Measurements from ENCODE around the gene PI4K2A. TPM values are rescaled to one million over a fixed set of nuclear protein-coding genes. Genes with fewer than 3 reads are reported as not detected.

Gene PI4K2A
- total RNA-seq: 1 to 10 TPM; 8.5 to 8.9 TPM

- intact Hi-C loops (cut with DNase I, micrococcal nuclease): loop anchor here (1.0 to 10.0 kb wide), 11 partner anchors 47 to 1984 kb away; partner anchors contain the start of genes AVPI1 (in 2 of the 2), MMS19 (in 2 of the 2), UBTD1 (in 2 of the 2) and ARHGAP19 (in 1 of the 2)
- peak; percentile 99 for ATAC-seq
- H3K36me3 Mint-ChIP-seq (ENCODE audit: low read depth): peaks cover 3% of the 10 kb centered on the region
- no peaks in the 10 kb centered on the region for H3K27me3 Mint-ChIP-seq
- ChIA-PET CTCF (interaction anchor here (0.6 to 1.3 kb wide), 7 partner anchors 14 to 152 kb away, joined by 3 to 5 read pairs (median 3); partner anchors contain the start of gene AVPI1), POLR2A (interaction anchor here (0.5 kb wide), 1 partner anchor 224 kb away, joined by 3 read pairs; no protein-coding TSS in a partner anchor)
- peak within 1 kb of the TSS; percentile 93 for H3K27ac Mint-ChIP-seq
- H3K4me1 Mint-ChIP-seq: peaks cover 18% of the 10 kb centered on the region
- H3K9me3 Mint-ChIP-seq (ENCODE audit: low read depth): no peaks in the 10 kb centered on the region
- H3K4me3 Mint-ChIP-seq: peak within 1 kb of the TSS; percentile 97
- DNase-seq: peak; percentile 100
These were observed at the start of gene PI4K2A for GRCh38 chr10:97640174-97640867. Gene PI4K2A (plus strand): TSS chr10:97640671. CDS start chr10:97640743, 72 bp downstream.

DNA sequence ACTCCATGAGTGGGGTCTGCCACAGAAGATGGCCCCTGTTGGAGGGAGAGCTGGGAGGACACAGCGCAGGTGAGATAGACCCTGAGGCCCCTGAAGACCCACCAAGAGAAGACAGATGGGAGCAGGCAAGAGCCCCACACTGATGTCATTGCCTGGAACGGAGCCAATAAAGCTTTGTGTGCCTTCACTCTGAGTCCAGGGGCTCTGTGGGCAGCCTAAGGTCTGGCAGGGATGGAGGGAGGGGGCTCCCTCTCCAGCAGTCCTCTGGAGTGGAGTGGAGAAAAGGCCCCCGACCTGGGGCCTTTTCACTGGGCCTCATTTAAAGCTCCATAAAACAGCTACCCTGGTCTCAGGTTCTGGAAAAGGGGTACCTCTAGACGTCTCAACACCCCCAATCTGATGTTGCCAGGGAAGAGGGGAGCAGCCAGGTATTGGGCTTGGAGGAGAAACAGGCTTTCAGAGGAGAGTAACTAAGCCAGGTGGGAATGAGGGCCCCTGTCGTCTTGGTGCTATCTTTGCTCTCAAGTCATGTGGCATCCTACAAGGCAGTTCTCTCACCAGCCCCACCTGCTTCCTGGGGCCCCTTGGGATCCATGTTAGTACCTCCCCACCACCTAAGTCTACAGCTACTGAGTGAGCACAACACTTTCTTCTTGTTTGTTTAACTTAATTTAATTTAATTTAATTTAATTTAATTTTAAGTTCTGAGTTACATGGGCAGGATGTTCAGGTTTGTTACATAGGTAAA, 49.5 kb upstream of the PI4K2A start:
- no peaks in the 10 kb centered on the region for H3K4me1 Mint-ChIP-seq
- no peak for DNase-seq
- intact Hi-C loops (cut with DNase I, micrococcal nuclease): no loop called here
- H3K9me3 Mint-ChIP-seq (ENCODE audit: low read depth): no peaks in the 10 kb centered on the region
- POLR2A ChIA-PET: no interaction called here
- H3K27ac Mint-ChIP-seq: no peak overlapping the region
- H3K36me3 Mint-ChIP-seq (ENCODE audit: low read depth): no peaks in the 10 kb centered on the region
- no peak for ATAC-seq
- H3K4me3 Mint-ChIP-seq: no peak overlapping the region
- H3K27me3 Mint-ChIP-seq: no peaks in the 10 kb centered on the region
- CTCF ChIA-PET: interaction anchor here (0.7 kb wide), 1 partner anchor 19 kb away, joined by 3 read pairs; no protein-coding TSS in a partner anchor

- ChIA-PET CTCF (interaction anchor here (0.6 to 0.7 kb wide), 4 partner anchors 22 to 125 kb away, joined by 3 read pairs; no protein-coding TSS in a partner anchor), POLR2A (no interaction called here)
- intact Hi-C loops (cut with DNase I, micrococcal nuclease): no loop called here
- Mint-ChIP-seq H3K36me3 (ENCODE audit: low read depth) (no peaks in the 10 kb centered on the region), H3K27ac (no peak overlapping the region), H3K4me1 (no peaks in the 10 kb centered on the region), H3K4me3 (no peak overlapping the region), H3K9me3 (ENCODE audit: low read depth) (no peaks in the 10 kb centered on the region), H3K27me3 (no peaks in the 10 kb centered on the region)
- DNase-seq (no peak), ATAC-seq (no peak)
These were observed 47.0 kb upstream of the PI4K2A start for GRCh38 chr10:97593421-97593820.

DNA sequence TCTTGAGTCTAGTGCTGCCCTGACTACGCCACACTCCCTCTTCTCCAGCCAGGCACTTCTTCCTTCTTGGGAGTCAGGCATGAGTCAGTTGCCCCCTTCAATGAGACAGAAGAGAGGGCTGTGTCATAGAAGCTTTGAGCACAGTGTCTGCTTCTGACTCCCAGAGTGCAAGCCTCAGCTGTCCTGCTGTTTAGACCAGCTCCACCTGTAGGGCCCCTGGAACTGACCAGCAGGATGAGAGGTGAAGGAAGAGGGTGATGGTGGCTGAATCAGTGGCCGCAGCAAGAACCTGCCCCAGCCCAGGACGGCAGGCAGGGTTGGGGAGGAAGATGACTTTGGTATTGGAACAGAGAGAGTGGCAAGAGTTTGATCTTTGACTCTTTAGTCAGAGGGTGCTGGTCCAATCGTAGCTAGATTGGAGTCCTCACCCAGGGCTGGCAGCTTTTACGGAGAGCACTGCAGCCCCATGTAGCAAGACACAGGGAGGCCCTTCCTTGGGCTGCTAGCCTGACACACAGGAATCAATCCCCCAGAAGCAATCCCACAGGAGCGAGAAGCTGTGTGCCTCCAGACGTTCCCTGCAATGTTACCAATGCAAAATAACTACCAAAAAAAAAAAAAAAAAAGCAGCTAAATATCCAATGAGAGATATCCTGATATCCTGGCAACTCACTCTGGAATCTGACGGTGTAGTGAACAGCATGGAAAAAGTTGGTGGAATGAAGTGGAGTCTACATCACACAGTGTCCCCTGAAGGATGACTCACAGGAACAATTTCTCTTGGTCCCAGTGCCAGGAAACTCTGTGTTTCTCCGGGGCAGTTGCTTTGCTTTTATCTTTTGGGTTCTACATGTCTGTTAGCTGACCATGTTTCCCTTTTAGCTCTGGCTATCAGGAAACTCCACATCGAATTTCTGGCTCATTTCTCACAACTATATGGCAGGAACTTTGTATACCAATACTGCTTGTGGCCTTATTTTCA, 44.1 kb upstream of the PI4K2A start:
- Mint-ChIP-seq H3K9me3 (ENCODE audit: low read depth) (no peaks in the 10 kb centered on the region), H3K27ac (no peak overlapping the region), H3K36me3 (ENCODE audit: low read depth) (no peaks in the 10 kb centered on the region), H3K27me3 (no peaks in the 10 kb centered on the region), H3K4me1 (no peaks in the 10 kb centered on the region), H3K4me3 (no peak overlapping the region)
- DNase-seq (no peak), ATAC-seq (no peak)
- ChIA-PET CTCF (interaction anchor here (0.5 to 0.6 kb wide), 3 partner anchors 17 to 273 kb away, joined by 3 to 4 read pairs (median 4); partner anchors contain the start of gene AVPI1), POLR2A (no interaction called here)
- intact Hi-C loops (cut with DNase I, micrococcal nuclease): no loop called here

GRCh38 chr10:97597778-97598177, 42.7 kb upstream of the PI4K2A start:
- ChIA-PET CTCF (interaction anchor here (0.8 to 1.4 kb wide), 4 partner anchors 11 to 387 kb away, joined by 3 to 4 read pairs (median 3); no protein-coding TSS in a partner anchor), POLR2A (no interaction called here)
- Mint-ChIP-seq H3K36me3 (ENCODE audit: low read depth) (no peaks in the 10 kb centered on the region), H3K4me3 (no peak overlapping the region), H3K4me1 (no peaks in the 10 kb centered on the region), H3K27me3 (no peaks in the 10 kb centered on the region), H3K9me3 (ENCODE audit: low read depth) (no peaks in the 10 kb centered on the region), H3K27ac (no peak overlapping the region)
- no peak for ATAC-seq
- no peak for DNase-seq
- intact Hi-C loops (cut with DNase I, micrococcal nuclease): no loop called here

- DNase-seq (no peak), ATAC-seq (no peak)
- no peaks in the 10 kb centered on the region for H3K9me3 Mint-ChIP-seq (ENCODE audit: low read depth)
- no peaks in the 10 kb centered on the region for H3K27me3 Mint-ChIP-seq
- ChIA-PET CTCF (interaction anchor here (0.8 to 1.4 kb wide), 4 partner anchors 10 to 388 kb away, joined by 3 to 4 read pairs (median 3); no protein-coding TSS in a partner anchor), POLR2A (no interaction called here)
- intact Hi-C loops (cut with DNase I, micrococcal nuclease): no loop called here
- H3K27ac Mint-ChIP-seq: no peak overlapping the region
- H3K4me1 Mint-ChIP-seq: no peaks in the 10 kb centered on the region
- no peaks in the 10 kb centered on the region for H3K36me3 Mint-ChIP-seq (ENCODE audit: low read depth)
- H3K4me3 Mint-ChIP-seq: no peak overlapping the region
These were observed 41.8 kb upstream of the PI4K2A start for GRCh38 chr10:97598407-97599271.

- POLR2A ChIA-PET: no interaction called here
- Mint-ChIP-seq H3K9me3 (ENCODE audit: low read depth) (no peaks in the 10 kb centered on the region), H3K27ac (no peak overlapping the region), H3K4me1 (no peaks in the 10 kb centered on the region), H3K27me3 (no peaks in the 10 kb centered on the region), H3K36me3 (ENCODE audit: low read depth) (no peaks in the 10 kb centered on the region), H3K4me3 (no peak overlapping the region)
- intact Hi-C loops (cut with DNase I, micrococcal nuclease): no loop called here
- DNase-seq: no peak
- CTCF ChIA-PET: no interaction called here
- ATAC-seq: no peak
These were observed 41.2 kb upstream of the PI4K2A start for GRCh38 chr10:97599272-97599619.

GRCh38 chr10:97600616-97601015, 39.9 kb upstream of the PI4K2A start:
- ATAC-seq: no peak

GRCh38 chr10:97601268-97602215, 38.9 kb upstream of the PI4K2A start:
- intact Hi-C loops (cut with DNase I, micrococcal nuclease): no loop called here
- DNase-seq (no peak), ATAC-seq (no peak)
- no peak overlapping the region for H3K27ac Mint-ChIP-seq
- H3K36me3 Mint-ChIP-seq (ENCODE audit: low read depth): no peaks in the 10 kb centered on the region
- no peaks in the 10 kb centered on the region for H3K9me3 Mint-ChIP-seq (ENCODE audit: low read depth)
- H3K27me3 Mint-ChIP-seq: no peaks in the 10 kb centered on the region
- no peak overlapping the region for H3K4me3 Mint-ChIP-seq
- POLR2A ChIA-PET: no interaction called here
- no peaks in the 10 kb centered on the region for H3K4me1 Mint-ChIP-seq
- CTCF ChIA-PET: interaction anchor here (0.9 kb wide), 1 partner anchor 30 kb away, joined by 3 read pairs; no protein-coding TSS in a partner anchor

More at GRCh38 chr10:97600616-97601015, 39.9 kb upstream of the PI4K2A start:
- no peaks in the 10 kb centered on the region for H3K9me3 Mint-ChIP-seq (ENCODE audit: low read depth)
- POLR2A ChIA-PET: no interaction called here
- H3K27me3 Mint-ChIP-seq: no peaks in the 10 kb centered on the region
- CTCF ChIA-PET: interaction anchor here (0.9 kb wide), 1 partner anchor 29 kb away, joined by 3 read pairs; no protein-coding TSS in a partner anchor
- H3K27ac Mint-ChIP-seq: no peak overlapping the region
- H3K4me1 Mint-ChIP-seq: no peaks in the 10 kb centered on the region
- H3K4me3 Mint-ChIP-seq: no peak overlapping the region
- intact Hi-C loops (cut with DNase I, micrococcal nuclease): no loop called here
- H3K36me3 Mint-ChIP-seq (ENCODE audit: low read depth): no peaks in the 10 kb centered on the region
- DNase-seq: no peak

Data from activated CD4-positive, alpha-beta T cell treated with anti-CD3 and anti-CD28 coated beads for 36 hours (primary cell).